ENCODE measurements around the gene MRPL4. TPM values are rescaled to one million over a fixed set of nuclear protein-coding genes. Genes with fewer than 3 reads are reported as not detected.

MRPL4 gene
- total RNA-seq, 1 donor from 2014 or later = 55.0 TPM

DNA sequence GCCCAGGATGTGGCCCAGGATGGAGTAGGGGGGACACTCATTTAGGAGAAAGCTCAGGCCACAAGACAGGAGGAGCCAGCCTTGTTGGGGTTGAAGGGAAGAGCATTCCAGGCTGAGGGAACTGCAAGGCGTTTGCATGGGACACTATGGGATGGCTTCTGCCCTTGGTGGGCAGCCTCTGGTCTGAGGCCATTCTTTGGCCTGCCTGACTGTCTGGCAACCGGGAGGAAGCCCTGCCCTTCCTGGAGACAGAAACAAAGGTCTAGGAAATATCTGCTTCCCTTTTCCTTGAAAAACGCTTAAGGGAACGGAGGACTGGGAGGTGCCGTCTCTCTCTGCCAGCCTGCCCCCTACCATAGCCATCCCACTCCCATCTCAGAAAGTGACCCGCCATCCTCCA is 16.1 kb downstream of the MRPL4 start:
- Histone ChIP-seq H3K4me3 (no peak overlapping the region), H3K9me3 (no peaks in the 10 kb centered on the region), H3K27ac (no peak overlapping the region), H3K36me3 (no peaks in the 10 kb centered on the region), H3K4me1 (peaks cover 17% of the 10 kb centered on the region), H3K27me3 (no peaks in the 10 kb centered on the region)
- intact Hi-C loops (cut with DNase I) = loop anchor here (2.0 kb wide), 1 partner anchor 123 kb away; no protein-coding TSS in a partner anchor
- TF ChIP-seq, protein P1, sequence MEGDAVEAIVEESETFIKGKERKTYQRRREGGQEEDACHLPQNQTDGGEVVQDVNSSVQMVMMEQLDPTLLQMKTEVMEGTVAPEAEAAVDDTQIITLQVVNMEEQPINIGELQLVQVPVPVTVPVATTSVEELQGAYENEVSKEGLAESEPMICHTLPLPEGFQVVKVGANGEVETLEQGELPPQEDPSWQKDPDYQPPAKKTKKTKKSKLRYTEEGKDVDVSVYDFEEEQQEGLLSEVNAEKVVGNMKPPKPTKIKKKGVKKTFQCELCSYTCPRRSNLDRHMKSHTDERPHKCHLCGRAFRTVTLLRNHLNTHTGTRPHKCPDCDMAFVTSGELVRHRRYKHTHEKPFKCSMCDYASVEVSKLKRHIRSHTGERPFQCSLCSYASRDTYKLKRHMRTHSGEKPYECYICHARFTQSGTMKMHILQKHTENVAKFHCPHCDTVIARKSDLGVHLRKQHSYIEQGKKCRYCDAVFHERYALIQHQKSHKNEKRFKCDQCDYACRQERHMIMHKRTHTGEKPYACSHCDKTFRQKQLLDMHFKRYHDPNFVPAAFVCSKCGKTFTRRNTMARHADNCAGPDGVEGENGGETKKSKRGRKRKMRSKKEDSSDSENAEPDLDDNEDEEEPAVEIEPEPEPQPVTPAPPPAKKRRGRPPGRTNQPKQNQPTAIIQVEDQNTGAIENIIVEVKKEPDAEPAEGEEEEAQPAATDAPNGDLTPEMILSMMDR (IDR thresholded peaks at IDR 0.05) = no peak
- no peak for TF ChIP-seq POLR2A (IDR thresholded peaks at IDR 0.05)
- TF ChIP-seq POLR2AphosphoS5 (IDR thresholded peaks at IDR 0.05; ENCODE audit: insufficient read depth in 1 of 2, low read depth in 1 of 2) = no peak
- DNase-seq (ENCODE audit: extremely low spot score in 2 of 2) = no peak

DNA sequence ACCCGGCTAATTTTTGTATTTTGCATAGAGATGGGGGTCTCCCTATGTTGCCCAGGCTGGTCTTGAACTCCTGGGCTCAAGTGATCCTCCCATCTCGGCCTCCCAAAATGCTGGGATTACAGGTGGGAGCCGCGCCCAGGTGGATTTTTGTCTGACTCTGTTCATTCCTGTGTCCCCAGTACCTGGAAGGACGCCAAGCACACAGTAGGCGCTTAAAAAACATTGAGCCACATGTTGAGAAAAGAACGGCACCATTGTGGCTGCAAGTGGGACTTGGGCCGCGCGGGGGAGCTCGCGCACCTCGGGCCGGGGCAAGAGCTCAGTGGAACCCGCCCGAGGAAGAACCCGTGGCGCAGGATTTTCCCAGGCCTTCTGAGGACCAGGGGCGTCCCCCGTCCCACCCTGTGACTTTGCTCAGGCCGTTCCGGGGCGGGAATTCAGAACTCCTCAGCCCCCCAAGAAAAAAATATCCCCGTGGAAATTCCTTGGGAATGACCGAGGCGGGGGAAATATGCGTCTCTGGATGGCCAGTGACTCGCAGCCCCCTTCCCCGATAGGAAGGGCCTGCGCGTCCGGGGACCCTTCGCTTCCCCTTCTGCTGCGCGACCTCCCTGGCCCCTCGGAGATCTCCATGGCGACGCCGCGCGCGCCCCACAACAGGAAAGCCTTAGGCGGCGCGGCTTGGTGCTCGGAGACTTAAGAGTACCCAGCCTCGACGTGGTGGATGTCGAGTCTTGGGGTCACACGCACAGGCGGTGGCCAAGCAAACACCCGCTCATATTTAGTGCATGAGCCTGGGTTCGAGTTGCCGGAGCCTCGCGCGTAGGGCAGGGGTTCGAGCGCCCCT is 17.5 kb downstream of the MRPL4 start:
- Histone ChIP-seq H3K27me3 (no peaks in the 10 kb centered on the region), H3K4me1 (peaks cover 17% of the 10 kb centered on the region), H3K36me3 (no peaks in the 10 kb centered on the region), H3K27ac (peak overlapping the region; percentile 68), H3K9me3 (no peaks in the 10 kb centered on the region), H3K4me3 (peak overlapping the region; percentile 44 to 48)
- no peak for DNase-seq (ENCODE audit: extremely low spot score in 2 of 2)
- TF ChIP-seq POLR2A (IDR thresholded peaks at IDR 0.05) (no peak), POLR2AphosphoS5 (IDR thresholded peaks at IDR 0.05; ENCODE audit: insufficient read depth in 1 of 2, low read depth in 1 of 2) (peak; percentile 44 to 56)
- TF ChIP-seq, protein P1 (IDR thresholded peaks at IDR 0.05) = peak; percentile 91 to 98 (median 93)
- intact Hi-C loops (cut with DNase I) = loop anchor here (2.0 to 5.0 kb wide), 2 partner anchors 63 to 121 kb away; partner anchors contain the start of gene RAVER1

DNA sequence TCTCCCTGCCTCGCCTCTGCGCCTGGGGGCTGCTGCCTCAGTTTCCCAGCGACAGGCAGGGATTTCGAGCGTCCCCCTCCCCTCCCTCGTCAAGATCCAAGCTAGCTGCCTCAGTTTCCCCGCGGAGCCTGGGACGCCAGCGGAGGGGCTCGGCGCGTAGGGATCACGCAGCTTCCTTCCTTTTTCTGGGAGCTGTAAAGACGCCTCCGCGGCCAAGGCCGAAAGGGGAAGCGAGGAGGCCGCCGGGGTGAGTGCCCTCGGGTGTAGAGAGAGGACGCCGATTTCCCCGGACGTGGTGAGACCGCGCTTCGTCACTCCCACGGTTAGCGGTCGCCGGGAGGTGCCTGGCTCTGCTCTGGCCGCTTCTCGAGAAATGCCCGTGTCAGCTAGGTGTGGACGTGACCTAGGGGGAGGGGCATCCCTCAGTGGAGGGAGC is 18.2 kb downstream of the MRPL4 start:
- Histone ChIP-seq H3K4me3 (peak overlapping the region; percentile 44 to 48), H3K27me3 (no peaks in the 10 kb centered on the region)

DNA sequence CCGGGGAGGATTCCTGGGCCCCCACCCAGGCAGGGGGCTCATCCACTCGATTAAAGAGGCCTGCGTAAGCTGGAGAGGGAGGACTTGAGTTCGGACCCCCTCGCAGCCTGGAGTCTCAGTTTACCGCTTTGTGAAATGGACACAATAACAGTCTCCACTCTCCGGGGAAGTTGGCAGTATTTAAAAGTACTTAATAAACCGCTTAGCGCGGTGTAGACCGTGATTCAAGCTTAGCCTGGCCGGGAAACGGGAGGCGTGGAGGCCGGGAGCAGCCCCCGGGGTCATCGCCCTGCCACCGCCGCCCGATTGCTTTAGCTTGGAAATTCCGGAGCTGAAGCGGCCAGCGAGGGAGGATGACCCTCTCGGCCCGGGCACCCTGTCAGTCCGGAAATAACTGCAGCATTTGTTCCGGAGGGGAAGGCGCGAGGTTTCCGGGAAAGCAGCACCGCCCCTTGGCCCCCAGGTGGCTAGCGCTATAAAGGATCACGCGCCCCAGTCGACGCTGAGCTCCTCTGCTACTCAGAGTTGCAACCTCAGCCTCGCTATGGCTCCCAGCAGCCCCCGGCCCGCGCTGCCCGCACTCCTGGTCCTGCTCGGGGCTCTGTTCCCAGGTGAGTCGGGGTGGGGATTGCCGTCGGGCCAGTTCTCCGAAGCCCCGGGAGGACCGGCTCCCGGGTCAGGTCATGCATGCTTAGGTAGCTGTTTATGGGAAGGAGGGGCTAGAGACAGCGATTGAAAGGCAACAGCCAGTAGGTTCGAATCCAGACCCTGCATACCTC is 18.8 kb downstream of the MRPL4 start, which contains the start of gene ICAM1:
Gene ICAM1, plus strand, starts transcription at position 505 of the 779 bp plus-strand sequence. Its CDS starts 40 bp downstream, at position 545.
- intact Hi-C loops (cut with DNase I) = loop anchor here (5.0 kb wide), 1 partner anchor 61 kb away; the partner anchor contains the start of gene RAVER1
- Histone ChIP-seq H3K9me3 (no peaks in the 10 kb centered on the region), H3K36me3 (no peaks in the 10 kb centered on the region), H3K4me3 (peak within 1 kb of the TSS; percentile 44 to 48), H3K27me3 (no peaks in the 10 kb centered on the region), H3K4me1 (peaks cover 17% of the 10 kb centered on the region), H3K27ac (peak within 1 kb of the TSS; percentile 68)
- peak; percentile 61 to 85 for TF ChIP-seq POLR2AphosphoS5 (IDR thresholded peaks at IDR 0.05; ENCODE audit: insufficient read depth in 1 of 2, low read depth in 1 of 2)
- TF ChIP-seq, protein P1 (IDR thresholded peaks at IDR 0.05) = no peak
- TF ChIP-seq POLR2A (IDR thresholded peaks at IDR 0.05) = peak in 1 of 2 donors; percentile 53
- no peak for DNase-seq (ENCODE audit: extremely low spot score in 2 of 2)

More for the DNA sequence above, 18.2 kb downstream of the MRPL4 start:
- H3K4me1 ChIP-seq = peaks cover 17% of the 10 kb centered on the region
- DNase-seq (ENCODE audit: extremely low spot score in 2 of 2) = no peak
- no peaks in the 10 kb centered on the region for H3K9me3 ChIP-seq
- no peak for TF ChIP-seq POLR2A (IDR thresholded peaks at IDR 0.05)
- TF ChIP-seq, protein P1 (IDR thresholded peaks at IDR 0.05) = no peak
- no peak for TF ChIP-seq POLR2AphosphoS5 (IDR thresholded peaks at IDR 0.05; ENCODE audit: insufficient read depth in 1 of 2, low read depth in 1 of 2)
- intact Hi-C loops (cut with DNase I) = loop anchor here (5.0 kb wide), 1 partner anchor 62 kb away; the partner anchor contains the start of gene RAVER1
- H3K36me3 ChIP-seq = no peaks in the 10 kb centered on the region
- peak overlapping the region; percentile 68 for H3K27ac ChIP-seq
